ENCODE measurements around the gene SF3B4. TPM values are rescaled to one million over a fixed set of nuclear protein-coding genes. Genes with fewer than 3 reads are reported as not detected.

The SF3B4 gene
- total RNA-seq, 2 experiments from 2014 or later: 67.1 to 67.6 TPM

DNA sequence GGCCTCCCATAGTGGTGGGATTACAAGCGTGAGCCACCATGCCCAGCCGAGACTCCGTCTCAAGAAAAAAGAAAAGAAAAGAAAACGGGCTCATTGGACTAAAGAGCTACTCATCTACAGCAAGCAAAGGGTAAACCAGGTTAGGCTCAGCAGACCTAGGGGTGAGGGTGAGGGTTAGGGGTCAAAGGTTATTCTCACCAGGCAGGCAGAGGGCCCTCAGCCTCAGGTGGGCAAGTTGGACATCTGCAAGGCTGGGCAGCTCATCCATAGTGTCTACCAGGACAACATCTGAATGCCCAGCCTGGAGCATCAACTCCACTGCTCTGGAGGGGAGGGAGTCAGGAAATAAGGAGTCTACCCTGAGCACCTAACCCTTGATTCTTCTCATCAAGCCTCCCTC lies 5.6 kb upstream of the SF3B4 start:
- no peaks in the 10 kb centered on the region for H3K36me3 Mint-ChIP-seq (ENCODE audit: low read depth)
- DNase-seq (no peak), ATAC-seq (no peak)
- no peaks in the 10 kb centered on the region for H3K9me3 Mint-ChIP-seq
- ChIA-PET POLR2A (interaction anchor here (1.3 to 7.2 kb wide), 2 partner anchors 33 to 46 kb away, joined by 3 to 62 read pairs; a partner anchor contains a TSS), CTCF (interaction anchor here (1.7 kb wide), 1 partner anchor 29 kb away, joined by 5 read pairs; no protein-coding TSS in a partner anchor)
- intact Hi-C loops (cut with micrococcal nuclease): no loop called here
- H3K27ac Mint-ChIP-seq: no peak overlapping the region
- H3K27me3 Mint-ChIP-seq: no peaks in the 10 kb centered on the region
- no peak overlapping the region for H3K4me3 Mint-ChIP-seq
- TF ChIP-seq, protein P1, sequence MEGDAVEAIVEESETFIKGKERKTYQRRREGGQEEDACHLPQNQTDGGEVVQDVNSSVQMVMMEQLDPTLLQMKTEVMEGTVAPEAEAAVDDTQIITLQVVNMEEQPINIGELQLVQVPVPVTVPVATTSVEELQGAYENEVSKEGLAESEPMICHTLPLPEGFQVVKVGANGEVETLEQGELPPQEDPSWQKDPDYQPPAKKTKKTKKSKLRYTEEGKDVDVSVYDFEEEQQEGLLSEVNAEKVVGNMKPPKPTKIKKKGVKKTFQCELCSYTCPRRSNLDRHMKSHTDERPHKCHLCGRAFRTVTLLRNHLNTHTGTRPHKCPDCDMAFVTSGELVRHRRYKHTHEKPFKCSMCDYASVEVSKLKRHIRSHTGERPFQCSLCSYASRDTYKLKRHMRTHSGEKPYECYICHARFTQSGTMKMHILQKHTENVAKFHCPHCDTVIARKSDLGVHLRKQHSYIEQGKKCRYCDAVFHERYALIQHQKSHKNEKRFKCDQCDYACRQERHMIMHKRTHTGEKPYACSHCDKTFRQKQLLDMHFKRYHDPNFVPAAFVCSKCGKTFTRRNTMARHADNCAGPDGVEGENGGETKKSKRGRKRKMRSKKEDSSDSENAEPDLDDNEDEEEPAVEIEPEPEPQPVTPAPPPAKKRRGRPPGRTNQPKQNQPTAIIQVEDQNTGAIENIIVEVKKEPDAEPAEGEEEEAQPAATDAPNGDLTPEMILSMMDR (IDR thresholded peaks at IDR 0.05): no peak
- H3K4me1 Mint-ChIP-seq (ENCODE audit: low read depth): peaks cover 26% of the 10 kb centered on the region

DNA sequence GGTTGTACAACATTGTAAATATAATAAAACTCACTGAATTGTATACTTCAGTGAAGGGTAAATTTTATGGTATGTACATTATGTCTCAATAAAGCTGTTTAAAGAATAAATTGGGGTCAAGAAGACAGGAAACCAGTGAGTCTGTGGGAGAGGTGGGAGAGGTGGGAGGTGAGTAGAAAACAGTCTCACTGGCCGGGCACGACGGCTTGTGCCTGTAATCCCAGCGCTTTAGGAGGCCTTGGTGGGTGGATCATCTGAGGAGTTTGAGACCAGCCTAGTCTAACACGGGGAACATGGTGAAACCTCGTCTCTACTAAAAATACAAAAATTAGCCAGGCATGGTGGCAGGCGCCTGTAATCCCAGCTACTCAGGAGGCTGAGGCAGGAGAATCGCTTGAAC lies 4.9 kb upstream of the SF3B4 start:
- Mint-ChIP-seq H3K36me3 (ENCODE audit: low read depth) (peaks cover 2% of the 10 kb centered on the region), H3K27ac (no peak overlapping the region), H3K9me3 (no peaks in the 10 kb centered on the region), H3K4me1 (ENCODE audit: low read depth) (peaks cover 20% of the 10 kb centered on the region), H3K4me3 (no peak overlapping the region), H3K27me3 (no peaks in the 10 kb centered on the region)
- POLR2A ChIA-PET: interaction anchor here (1.3 to 7.2 kb wide), 2 partner anchors 32 to 45 kb away, joined by 3 to 62 read pairs; a partner anchor contains a TSS
- CTCF ChIA-PET: interaction anchor here (1.7 kb wide), 1 partner anchor 30 kb away, joined by 5 read pairs; no protein-coding TSS in a partner anchor
- TF ChIP-seq, protein P1 (IDR thresholded peaks at IDR 0.05): no peak
- ATAC-seq (no peak), DNase-seq (no peak)
- intact Hi-C loops (cut with micrococcal nuclease): no loop called here

DNA sequence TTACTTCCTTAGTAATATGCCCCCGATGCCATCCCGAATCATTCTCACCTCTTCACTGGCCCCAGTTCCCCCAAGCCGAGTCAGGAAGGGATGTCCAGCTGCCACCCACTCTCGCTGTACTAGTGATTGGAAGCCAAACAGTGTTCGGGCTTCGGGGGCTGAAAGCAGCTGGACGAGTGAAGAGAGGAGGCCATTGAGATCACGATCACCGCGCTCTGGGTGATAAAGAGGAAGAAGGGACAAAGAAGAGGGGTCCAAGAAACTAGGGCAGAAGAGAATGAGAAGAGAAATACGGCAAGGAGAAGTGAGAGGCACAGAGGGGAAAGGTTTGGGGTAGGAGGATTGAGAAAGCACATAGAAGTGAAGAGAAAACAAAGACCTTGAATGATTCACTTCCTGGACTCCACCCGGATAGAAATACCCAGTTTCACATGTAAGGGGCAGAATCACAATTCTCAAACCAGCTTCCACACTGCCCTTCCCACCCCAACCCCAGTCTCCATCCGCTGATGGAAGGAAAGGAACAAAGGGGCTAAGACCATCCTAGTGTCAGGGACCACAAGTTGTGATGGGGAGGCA lies 3.7 kb upstream of the SF3B4 start:
- no peaks in the 10 kb centered on the region for H3K27me3 Mint-ChIP-seq
- POLR2A ChIA-PET: interaction anchor here (0.6 to 7.2 kb wide), 2 partner anchors 18 to 44 kb away, joined by 3 to 62 read pairs; a partner anchor contains a TSS
- CTCF ChIA-PET: no interaction called here
- H3K27ac Mint-ChIP-seq: no peak overlapping the region
- H3K4me1 Mint-ChIP-seq (ENCODE audit: low read depth): peaks cover 17% of the 10 kb centered on the region
- intact Hi-C loops (cut with micrococcal nuclease): no loop called here
- peaks cover 9% of the 10 kb centered on the region for H3K36me3 Mint-ChIP-seq (ENCODE audit: low read depth)
- no peak overlapping the region for H3K4me3 Mint-ChIP-seq
- ATAC-seq (no peak), DNase-seq (no peak)
- H3K9me3 Mint-ChIP-seq: no peaks in the 10 kb centered on the region
- TF ChIP-seq, protein P1 (IDR thresholded peaks at IDR 0.05): no peak

DNA sequence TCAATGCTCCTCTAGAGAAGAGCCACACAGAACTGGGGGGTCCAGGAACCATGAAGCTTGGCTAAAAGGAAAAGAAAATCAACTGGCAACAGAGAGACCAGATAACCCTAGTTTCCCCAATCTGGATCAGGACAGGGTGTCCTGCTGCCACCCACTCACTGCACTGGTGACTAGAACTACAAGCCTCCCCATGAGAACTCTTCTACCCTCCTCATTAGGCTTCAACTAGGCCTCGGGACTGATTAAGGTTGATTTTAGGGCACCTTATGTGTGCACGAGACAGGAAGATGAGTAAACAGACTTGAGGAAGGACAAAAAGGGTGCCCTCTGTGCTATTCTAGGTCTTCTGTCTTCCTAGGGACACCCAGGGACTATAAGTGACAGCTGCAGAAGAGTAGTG lies 2.3 kb upstream of the SF3B4 start:
- Mint-ChIP-seq H3K4me3 (no peak overlapping the region), H3K4me1 (ENCODE audit: low read depth) (peaks cover 30% of the 10 kb centered on the region), H3K36me3 (ENCODE audit: low read depth) (peaks cover 23% of the 10 kb centered on the region), H3K9me3 (no peaks in the 10 kb centered on the region), H3K27me3 (no peaks in the 10 kb centered on the region), H3K27ac (no peak overlapping the region)
- no peak for DNase-seq
- ChIA-PET CTCF (no interaction called here), POLR2A (interaction anchor here (7.2 kb wide), 1 partner anchor 43 kb away, joined by 62 read pairs; a partner anchor contains a TSS)
- intact Hi-C loops (cut with micrococcal nuclease): no loop called here
- ATAC-seq: no peak
- TF ChIP-seq, protein P1 (IDR thresholded peaks at IDR 0.05): no peak

DNA sequence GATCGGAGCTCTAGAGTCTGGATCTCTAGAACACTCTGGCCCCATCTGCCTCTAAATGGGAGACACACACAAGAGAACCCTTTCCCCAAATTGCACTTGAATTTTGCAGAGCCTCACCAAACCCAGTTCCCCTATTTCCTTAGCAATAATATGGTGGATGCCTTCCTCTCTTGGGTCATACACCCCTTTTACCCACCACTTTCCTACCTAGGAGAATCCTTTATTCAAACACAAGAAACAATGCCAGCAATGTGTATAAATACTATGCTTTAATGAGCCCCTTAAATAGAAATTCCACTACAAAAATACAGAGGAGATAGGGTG lies 760 bp upstream of the SF3B4 start:
- Mint-ChIP-seq H3K4me3 (peak overlapping the region; percentile 99), H3K36me3 (ENCODE audit: low read depth) (peaks cover 36% of the 10 kb centered on the region), H3K4me1 (ENCODE audit: low read depth) (peaks cover 35% of the 10 kb centered on the region), H3K27ac (peak overlapping the region; percentile 94), H3K9me3 (no peaks in the 10 kb centered on the region), H3K27me3 (no peaks in the 10 kb centered on the region)
- CTCF ChIA-PET: interaction anchor here (0.9 kb wide), 1 partner anchor 40 kb away, joined by 4 read pairs; no protein-coding TSS in a partner anchor
- TF ChIP-seq, protein P1 (IDR thresholded peaks at IDR 0.05): no peak
- POLR2A ChIA-PET: interaction anchor here (0.7 to 7.2 kb wide), 12 partner anchors 9 to 233 kb away, joined by 3 to 62 read pairs (median 4); a partner anchor contains a TSS
- ATAC-seq (no peak), DNase-seq (no peak)
- intact Hi-C loops (cut with micrococcal nuclease): no loop called here

Measured in activated CD8-positive, alpha-beta T cell treated with anti-CD3 and anti-CD28 coated beads for 36 hours (primary cell).